ENCODE data around the gene DNAJC5G.

GRCh38 chr2:27308359-27308881, 33.2 kb downstream of the DNAJC5G start, which contains the start of gene UCN:
- TF ChIP-seq CTCF (IDR thresholded peaks at IDR 0.05) (no peak), EP300 (IDR thresholded peaks at IDR 0.05) (no peak)
